Hematopoietic multipotent progenitor cell treated with erythropoietin and hydrocortisone succinate and interleukin-3 and kit ligand, for 6 days (in vitro differentiated cells): ENCODE measurements around the gene CTU2.

Experiments
- DNase-seq: peaks from one replicate; pipeline ENCODE4 v3.0.0-alpha.2; 2015

Gene CTU2

GRCh38 chr16:88715312-88716190 is 9.2 kb downstream of the CTU2 start:
- DNase-seq: no peak

GRCh38 chr16:88716201-88716600 is 9.9 kb downstream of the CTU2 start:
- DNase-seq: no peak

DNA sequence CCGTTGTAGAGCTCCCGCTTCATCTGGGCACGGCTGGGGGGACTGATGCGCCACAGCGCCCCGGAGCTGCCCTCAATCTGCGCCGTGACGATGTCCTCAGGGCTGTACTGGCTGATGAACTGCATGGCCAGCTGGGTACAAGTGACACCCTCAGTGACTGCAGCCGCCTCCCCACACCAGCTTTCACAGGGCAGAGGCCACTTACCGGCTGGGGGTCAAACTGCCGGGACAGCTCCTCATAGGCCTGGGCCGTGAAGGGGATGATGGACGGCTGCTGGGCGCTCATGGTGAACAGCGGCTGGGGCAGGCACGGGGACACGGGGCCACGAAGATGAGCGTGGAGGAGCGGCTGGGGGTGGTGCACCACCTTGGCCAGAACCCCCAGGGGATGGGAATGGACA is 10.3 kb downstream of the CTU2 start:
- no peak for DNase-seq

DNA sequence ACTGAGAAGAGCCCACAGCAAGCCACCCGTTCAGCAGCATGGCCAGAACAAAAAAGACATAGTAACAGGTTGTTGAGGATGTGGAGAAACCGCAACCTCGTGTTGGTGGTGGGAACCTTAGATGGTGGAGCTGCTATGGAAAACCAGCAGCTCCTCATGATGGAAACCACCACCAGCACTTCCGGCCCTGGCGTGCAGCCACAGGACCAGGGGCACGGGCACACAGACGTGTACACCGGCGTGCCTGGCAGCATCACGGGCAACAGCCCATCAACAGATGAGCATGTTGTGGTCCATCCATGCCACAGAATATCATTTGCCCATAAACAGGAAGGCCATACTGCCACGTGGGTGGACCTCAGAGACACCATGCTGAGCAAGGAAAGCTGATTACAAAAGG is 11.9 kb downstream of the CTU2 start:
- DNase-seq: no peak

GRCh38 chr16:88719267-88719932 is 13.1 kb downstream of the CTU2 start:
- no peak for DNase-seq

DNA sequence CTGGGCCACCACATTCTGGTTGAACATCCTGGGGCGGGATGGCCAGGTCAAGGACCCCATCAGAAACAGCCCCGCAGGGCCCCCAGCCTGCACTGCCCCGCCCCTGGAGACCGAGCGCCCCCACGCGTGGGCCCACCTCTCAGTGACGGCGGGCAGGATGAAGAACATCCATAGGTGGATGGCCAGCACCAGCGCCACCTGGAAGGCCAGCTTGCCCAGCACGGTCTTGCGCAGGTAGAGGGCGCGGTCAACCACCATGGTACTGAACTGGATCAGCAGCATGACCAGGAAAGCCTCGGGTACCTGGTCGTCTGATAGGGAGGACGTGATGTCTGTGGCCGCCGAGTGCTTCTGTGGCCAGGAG is 13.6 kb downstream of the CTU2 start:
- no peak for DNase-seq

DNA sequence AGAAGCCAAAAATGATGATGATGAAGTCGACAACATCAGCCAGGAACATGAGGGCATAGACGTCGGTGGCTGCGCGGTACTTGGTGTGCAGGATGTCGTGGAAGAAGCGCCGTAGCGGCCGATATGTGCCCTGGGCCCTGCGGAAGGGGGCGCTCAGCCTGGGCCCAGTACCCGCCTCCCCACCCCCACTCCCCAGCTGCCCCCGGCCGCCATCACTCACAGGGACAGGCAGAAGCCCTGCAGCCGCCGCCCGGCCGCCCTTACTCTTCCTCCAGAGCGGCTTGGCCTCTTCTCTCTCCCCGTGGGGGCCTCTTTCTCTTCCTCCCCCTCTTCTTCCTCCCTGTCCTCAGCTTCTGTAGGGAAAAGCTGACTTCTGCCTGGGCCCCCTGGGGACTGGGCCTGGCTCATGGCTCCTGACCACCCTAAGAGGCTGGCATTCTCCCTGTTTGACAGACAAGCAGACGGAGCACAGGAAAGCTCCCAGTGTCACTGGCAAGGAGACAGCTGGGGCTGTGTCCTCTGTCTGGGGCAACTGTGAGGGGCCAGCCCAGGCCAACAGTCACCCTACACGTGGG is 14.2 kb downstream of the CTU2 start:
- no peak for DNase-seq

DNA sequence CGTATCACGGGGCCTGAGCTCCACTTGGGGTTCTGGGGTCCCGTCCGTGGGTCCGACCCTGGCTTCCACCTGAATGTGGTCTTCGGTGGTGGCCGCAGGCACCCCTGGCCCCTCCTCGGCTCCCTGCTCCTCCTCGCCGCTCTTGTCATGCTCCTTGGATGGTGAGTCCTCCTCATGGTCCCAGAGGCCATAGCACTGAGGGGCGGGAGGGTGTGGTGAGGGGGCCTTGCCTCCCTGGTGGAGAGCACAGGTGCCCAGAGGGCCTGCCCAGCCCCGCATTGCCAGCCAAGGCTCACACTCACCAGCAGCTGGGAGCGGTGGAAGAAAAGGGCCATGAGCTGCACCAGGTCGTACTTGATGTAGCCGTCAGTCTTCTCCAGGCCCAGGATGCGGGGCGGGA is 14.9 kb downstream of the CTU2 start:
- no peak for DNase-seq

DNA sequence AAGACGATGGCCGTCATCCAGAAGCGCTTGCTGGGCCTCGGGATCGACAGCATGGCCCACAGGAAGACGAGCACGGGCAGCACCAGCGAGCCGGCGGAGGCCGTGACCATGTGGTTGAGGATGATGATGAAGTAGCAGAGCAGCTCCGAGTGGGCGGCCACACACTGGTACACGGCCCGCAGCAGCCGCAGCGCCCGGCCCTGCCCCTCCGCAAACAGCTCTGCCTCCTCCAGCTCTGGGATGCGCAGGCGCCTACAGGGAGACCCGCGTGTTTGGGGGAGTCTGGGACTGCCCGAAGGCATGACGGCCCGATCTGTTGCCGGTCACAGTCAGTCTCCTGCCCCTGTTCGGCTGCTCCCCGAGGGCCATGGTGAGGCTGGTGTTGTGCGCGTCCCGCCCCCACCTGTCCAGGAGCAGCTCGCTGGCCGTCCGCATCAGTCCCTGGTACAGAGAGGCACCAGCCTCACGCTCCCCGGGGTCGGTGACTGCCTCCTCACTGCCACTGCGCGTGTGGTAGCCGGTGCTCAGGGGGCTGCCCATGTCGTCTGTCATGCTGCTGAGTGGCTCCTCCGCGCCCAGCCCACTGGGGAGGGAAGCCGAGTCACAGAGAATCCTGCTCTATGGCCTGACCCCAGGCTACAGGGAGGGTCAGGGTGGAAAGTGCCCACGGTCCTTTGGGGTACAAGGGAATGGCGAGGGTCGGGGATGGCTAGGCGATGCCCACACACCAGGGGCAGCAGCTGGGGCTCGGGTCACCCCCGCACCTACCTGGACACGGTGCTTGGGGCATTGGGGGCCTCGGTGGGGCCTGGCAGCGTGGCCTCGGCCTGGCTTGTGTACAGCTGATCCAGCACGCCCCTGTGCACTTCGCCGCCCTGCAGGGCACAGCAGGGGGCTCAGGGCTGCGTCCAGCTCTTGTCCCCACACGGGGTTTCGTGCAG is 15.8 kb downstream of the CTU2 start:
- no peak for DNase-seq

DNA sequence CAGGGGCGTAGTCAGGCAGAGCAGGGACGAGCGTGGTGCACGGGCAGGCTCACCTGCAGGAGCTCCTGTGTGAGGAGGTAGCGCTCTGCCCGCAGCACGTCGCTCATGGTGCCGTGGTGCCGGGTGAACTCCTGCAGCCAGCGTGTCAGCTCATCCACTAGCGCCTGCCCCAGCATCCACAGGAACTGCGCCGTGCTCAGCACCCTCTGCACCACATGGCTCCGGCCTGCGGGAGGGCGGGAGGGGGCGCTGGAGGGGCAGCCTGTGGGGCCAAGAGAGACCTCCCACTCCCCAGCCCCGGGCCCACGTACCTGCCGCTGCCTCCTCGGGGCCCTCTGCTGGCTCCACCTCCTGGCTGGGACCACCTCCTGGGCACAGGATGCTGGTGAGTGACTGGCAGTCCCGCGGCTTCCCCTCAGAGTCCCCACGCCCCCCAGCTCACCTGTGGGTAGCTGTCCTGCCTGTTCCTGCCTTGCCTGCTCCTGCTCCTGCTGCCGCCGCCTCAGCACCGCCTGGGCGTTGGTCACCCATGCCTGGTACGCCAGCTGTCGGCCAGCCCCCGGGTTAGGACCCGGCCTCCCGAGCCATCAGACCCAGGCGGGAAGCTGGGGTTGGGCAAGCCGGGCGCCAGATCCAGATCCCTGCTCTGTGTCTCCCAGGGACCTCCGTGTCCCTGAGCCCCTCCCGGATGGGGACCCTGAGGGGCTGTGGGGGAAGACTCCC is 16.6 kb downstream of the CTU2 start:
- no peak for DNase-seq

GRCh38 chr16:88723507-88723887 is 17.2 kb downstream of the CTU2 start:
- DNase-seq: no peak

DNA sequence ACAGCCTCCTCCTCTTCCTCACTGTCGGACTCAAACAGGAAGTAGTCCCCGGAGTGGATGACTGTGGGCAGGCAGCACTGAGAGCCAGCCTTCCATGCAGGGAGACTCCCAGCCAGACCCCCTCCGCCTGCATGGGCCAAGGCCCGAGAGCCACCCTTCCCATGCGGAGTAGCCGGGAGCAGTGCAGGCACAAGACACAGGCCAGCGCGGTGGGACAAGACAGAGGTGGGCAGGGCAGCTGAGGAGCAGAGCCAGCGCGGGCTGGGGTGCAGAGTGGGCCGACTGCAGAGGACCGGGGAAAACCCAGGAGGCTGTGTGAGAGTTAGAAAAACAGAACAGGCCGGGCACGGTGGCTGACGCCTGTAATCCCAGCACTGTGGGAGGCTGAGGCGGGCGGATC is 17.6 kb downstream of the CTU2 start:
- no peak for DNase-seq

DNA sequence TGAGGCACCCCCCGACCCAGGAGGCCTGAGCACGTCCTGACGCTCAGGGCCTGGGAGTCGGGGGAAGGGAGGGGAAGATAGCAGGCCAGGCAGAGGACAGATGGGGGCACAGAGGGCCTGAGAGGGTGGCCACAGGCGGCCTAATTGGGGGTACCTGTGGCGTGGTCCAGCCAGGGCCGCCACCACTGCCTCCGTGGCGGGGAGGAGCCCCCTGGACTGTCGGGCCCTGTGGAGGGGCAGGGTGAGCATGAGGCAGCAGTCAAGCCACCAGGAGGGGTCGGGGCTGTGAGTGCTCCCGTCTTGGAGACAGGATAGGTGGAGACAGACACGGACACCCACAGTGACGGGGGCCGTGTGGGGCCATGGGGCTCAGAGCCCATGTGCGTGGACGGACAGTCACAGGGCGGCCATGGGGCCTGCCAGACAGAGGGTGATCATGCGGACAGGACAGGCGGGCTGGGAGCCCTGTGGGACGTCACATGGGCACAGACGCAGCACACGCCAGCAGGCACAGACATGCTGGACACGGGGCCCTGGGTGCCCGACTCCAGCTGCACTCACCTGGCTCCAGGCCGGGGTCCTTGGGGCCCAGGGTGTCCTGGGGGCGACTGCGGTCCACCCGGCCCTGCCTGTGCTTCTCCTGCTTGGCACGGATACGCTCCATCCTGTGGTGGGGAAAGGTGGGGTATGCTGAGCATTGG is 18.7 kb downstream of the CTU2 start:
- no peak for DNase-seq

DNA sequence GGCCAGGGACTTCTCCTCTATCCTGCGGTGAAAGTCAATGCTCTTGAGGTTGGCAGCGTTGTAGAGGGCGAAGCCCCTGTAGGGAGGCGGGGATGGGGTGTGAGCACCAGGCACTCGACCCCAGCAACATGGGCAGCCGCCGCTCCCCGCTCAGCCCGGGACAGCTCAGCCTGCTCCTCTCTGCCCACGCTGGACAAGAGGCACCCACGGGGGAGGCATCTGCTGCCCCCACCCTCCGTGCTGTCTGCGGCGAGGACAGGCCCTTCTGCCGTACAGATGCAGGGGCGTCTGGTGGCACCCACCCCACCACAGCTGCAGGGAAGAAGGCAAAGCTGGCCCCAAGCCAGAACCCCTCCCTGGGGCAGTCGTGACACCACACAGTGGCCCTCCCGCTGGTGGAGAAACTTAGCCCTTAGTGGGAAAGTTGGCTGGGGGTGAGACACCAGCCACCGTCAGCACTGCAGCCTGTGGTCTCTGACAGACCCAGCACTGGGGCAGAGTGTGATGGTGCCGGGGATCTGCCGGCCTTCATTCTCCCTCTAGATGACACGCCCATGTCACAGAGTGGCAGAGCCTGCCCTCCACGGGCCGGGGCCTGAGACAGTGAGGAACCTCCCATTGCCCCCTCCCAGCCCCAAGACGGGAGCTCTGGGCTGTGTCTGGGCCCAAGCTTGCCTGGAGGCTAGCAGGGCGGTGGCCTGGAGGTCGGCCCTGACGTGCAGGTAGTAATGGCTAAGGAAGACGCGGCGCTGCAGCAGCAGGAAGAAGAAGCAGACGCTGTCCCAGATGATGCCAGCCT is 19.5 kb downstream of the CTU2 start:
- no peak for DNase-seq

- DNase-seq: no peak
Observed at GRCh38 chr16:88726408-88726749, 20.1 kb downstream of the CTU2 start.

GRCh38 chr16:88726981-88727380 is 20.7 kb downstream of the CTU2 start:
- DNase-seq: no peak

DNA sequence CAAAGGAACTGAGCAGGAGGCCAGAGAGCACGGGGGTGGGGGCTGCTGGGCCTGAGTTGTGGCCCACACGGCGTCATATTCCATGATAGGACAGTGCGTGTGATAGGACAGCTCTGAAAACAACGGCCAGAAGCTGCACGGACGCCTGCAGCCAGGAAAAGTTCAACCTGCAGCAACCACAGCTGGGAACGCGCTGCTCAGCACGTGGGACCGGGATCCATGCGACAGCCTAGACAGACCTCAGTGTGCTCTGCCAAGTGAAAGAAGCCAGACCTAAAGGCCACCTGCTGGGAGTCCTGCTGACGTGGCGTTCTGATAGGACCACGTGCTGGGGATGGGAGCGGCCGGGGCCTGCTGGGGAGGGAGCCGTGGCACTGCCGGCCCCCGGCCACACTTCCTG is 21.6 kb downstream of the CTU2 start:
- no peak for DNase-seq

DNA sequence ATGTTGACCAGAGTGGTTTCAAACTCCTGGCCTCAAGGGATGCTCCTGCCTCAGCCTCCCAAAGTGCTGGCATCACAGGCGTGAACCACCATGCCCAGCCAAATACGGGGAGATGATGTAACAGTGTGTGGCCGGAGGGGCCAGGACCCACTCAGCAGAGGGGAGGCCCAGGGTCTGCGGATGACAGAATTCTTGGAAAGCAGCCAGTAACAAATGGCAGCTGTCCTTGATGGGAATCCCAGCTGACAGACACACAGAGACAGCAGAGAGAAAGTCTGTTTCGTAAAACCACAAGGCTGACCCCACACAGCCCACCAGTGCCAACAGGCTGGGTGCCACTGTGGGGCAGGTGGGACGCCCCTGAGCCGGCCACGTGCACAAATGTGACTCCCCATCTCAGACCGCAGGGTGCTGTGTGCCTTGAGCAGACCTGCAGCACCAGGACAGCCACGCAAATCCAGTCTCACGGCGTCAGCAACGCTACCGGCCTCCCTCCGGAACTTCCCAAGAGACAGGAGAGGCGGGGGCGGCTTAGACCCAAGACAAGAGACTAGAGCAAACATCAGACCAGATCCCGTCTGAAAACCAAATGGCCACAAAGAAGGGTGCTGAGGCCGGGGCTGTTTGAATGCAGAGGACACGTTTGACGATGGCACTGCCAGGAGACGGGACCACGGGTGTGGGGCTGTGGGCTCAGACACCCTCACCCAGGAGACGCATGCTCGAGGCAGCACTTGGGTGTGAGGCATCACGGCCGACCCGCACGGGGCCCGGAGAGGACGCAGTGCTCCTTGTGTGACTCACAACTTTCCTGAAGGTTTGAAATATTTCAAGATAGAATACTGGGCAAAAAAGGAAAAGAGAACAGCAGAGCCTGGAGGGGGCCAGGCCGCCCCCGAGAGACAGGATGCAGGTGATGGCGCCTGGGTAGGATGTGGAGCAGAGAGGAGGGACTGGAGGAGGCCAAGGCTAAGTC is 24.6 kb downstream of the CTU2 start:
- DNase-seq: no peak

GRCh38 chr16:88731699-88732098 is 25.4 kb downstream of the CTU2 start:
- DNase-seq: peak; percentile 39
